IMR-90 (cell line): ENCODE measurements around the gene JAK1. TPM values are rescaled to one million over a fixed set of nuclear protein-coding genes. Genes with fewer than 3 reads are reported as not detected.

Experiments
- ATAC-seq: fragments of 200-7000 bp; cut with Tn5 transposase; 2 replicates; pipeline ENCODE4 v1.9.1; 2020; ENCODE audit warnings: low read depth, mild to moderate bottlenecking, moderate library complexity
- BruUV-seq: library from RNA; stranded (reverse); fragments of 400-500 nt; replicated peaks from 2 replicates; lab custom pipeline; 2021; lab: Mats Ljungman, UMichigan
- CTCF ChIA-PET: fragments of 300-600 bp; formaldehyde crosslinking; extraction: SDS; loops from one replicate; lab custom pipeline; 2021; ENCODE audit warnings: antibody characterized with exemption; lab: Yijun Ruan, JAX
- POLR2A ChIA-PET: fragments of 300-600 bp; sonication (Branson Sonifier 250); formaldehyde crosslinking; loops from one replicate; lab custom pipeline; 2022; ENCODE audit warnings: antibody characterized with exemption; ENCODE audit not compliant: unreplicated experiment; lab: Charles Lee
- DNase-seq: peaks from one replicate; pipeline ENCODE4 v3.0.0; 2013
- H2AFZ ChIP-seq: replicated peaks from 2 replicates; pipeline ENCODE3; 2013; ENCODE audit warnings: low read length, mild to moderate bottlenecking; ENCODE audit not compliant: poor library complexity
- H2AK5ac ChIP-seq: 2 replicates; pipeline ENCODE4 v1.6.1; 2013; ENCODE audit warnings: low read depth, low read length, inconsistent platforms
- H2AK9ac ChIP-seq: replicated peaks from 2 replicates; pipeline ENCODE3; 2013; ENCODE audit warnings: mild to moderate bottlenecking, low read depth, low read length, moderate library complexity; ENCODE audit not compliant: poor library complexity
- H2BK120ac ChIP-seq: 2 replicates; pipeline ENCODE4 v1.6.1; 2013; ENCODE audit warnings: low read depth, low read length, inconsistent platforms
- H2BK15ac ChIP-seq: 3 replicates; pipeline ENCODE4 v1.6.1; 2013; ENCODE audit warnings: low read depth, low read length, inconsistent platforms
- H2BK20ac ChIP-seq: 2 replicates; pipeline ENCODE4 v1.6.1; 2013; ENCODE audit warnings: low read depth, mild to moderate bottlenecking, inconsistent platforms, low read length, moderate library complexity
- H2BK5ac ChIP-seq: 2 replicates; pipeline ENCODE4 v1.6.1; 2013; ENCODE audit warnings: mild to moderate bottlenecking, low read depth, low read length, inconsistent platforms; ENCODE audit not compliant: poor library complexity, severe bottlenecking
- H3K14ac ChIP-seq: replicated peaks from 2 replicates; pipeline ENCODE4 v1.6.1; 2013; ENCODE audit warnings: low read depth, low read length, inconsistent platforms
- H3K18ac ChIP-seq: 2 replicates; pipeline ENCODE4 v1.6.1; 2013; ENCODE audit warnings: low read depth, low read length, control low read depth
- H3K23ac ChIP-seq: 2 replicates; pipeline ENCODE4 v1.6.1; 2013; ENCODE audit warnings: low read depth, low read length, inconsistent platforms
- H3K27ac ChIP-seq: 2 replicates; pipeline ENCODE4 v1.5.1; 2013; ENCODE audit warnings: mild to moderate bottlenecking, control low read depth, low read length; ENCODE audit not compliant: insufficient read depth
- H3K27me3 ChIP-seq: 2 replicates; pipeline ENCODE4 v1.6.1; 2013; ENCODE audit warnings: low read length; ENCODE audit not compliant: control insufficient read depth, insufficient read depth
- H3K36me3 ChIP-seq: 2 replicates; pipeline ENCODE4 v1.6.1; 2013; ENCODE audit warnings: low read length, mixed read lengths; ENCODE audit not compliant: control insufficient read depth, insufficient read depth
- H3K4ac ChIP-seq: 2 replicates; pipeline ENCODE4 v1.6.1; 2013; ENCODE audit warnings: low read depth, low read length, inconsistent platforms
- H3K4me1 ChIP-seq: 2 replicates; pipeline ENCODE4 v1.6.1; 2013; ENCODE audit warnings: low read length, mixed read lengths; ENCODE audit not compliant: control insufficient read depth, insufficient read depth
- H3K4me2 ChIP-seq: 2 replicates; pipeline ENCODE4 v1.6.1; 2013; ENCODE audit warnings: low read depth, mild to moderate bottlenecking, control low read depth, low read length, moderate library complexity
- H3K4me3 ChIP-seq: 2 replicates; pipeline ENCODE4 v1.5.1; 2013; ENCODE audit warnings: low read depth, mild to moderate bottlenecking, control low read depth, low read length, moderate library complexity; ENCODE audit not compliant: insufficient read depth
- H3K56ac ChIP-seq: 2 replicates; pipeline ENCODE4 v1.6.1; 2013; ENCODE audit warnings: low read length, inconsistent platforms; ENCODE audit not compliant: insufficient read depth; ENCODE audit errors: extremely low read depth
- H3K79me1 ChIP-seq, 2 experiments: 2 replicates each; pipeline ENCODE4 v1.6.1; 2013; ENCODE audit warnings: low read length in 2 of 2, inconsistent platforms in 1 of 2, low read depth in 1 of 2
- H3K9ac ChIP-seq: 2 replicates; pipeline ENCODE4 v1.6.1; 2013; ENCODE audit warnings: low read depth, low read length, control low read depth
- H3K9me1 ChIP-seq: 2 replicates; pipeline ENCODE4 v1.6.1; 2013; ENCODE audit warnings: low read length, inconsistent platforms; ENCODE audit not compliant: insufficient read depth
- H3K9me3 ChIP-seq: 2 replicates; pipeline ENCODE4 v1.6.1; 2013; ENCODE audit warnings: low read length; ENCODE audit not compliant: control insufficient read depth, insufficient read depth
- H4K20me1 ChIP-seq: 2 replicates; pipeline ENCODE4 v1.6.1; 2013; ENCODE audit warnings: low read length, inconsistent platforms; ENCODE audit not compliant: insufficient read depth
- H4K5ac ChIP-seq: 2 replicates; pipeline ENCODE4 v1.6.1; 2013; ENCODE audit warnings: mild to moderate bottlenecking, low read depth, low read length, control low read depth
- H4K8ac ChIP-seq, 2 experiments: 2 replicates each; pipeline ENCODE4 v1.6.1; 2013; ENCODE audit warnings: low read depth in 2 of 2, low read length in 2 of 2, control low read depth in 1 of 2, inconsistent platforms in 1 of 2
- H4K91ac ChIP-seq: 2 replicates; pipeline ENCODE4 v1.6.1; 2013; ENCODE audit warnings: low read depth, low read length, inconsistent platforms; ENCODE audit not compliant: insufficient read depth
- BHLHE40 ChIP-seq: fragments of 150-350 bp; IDR thresholded peaks from 2 replicates; pipeline ENCODE4 v1.6.1; 2016; ENCODE audit warnings: mild to moderate bottlenecking, low read depth, low read length
- CEBPB ChIP-seq: IDR thresholded peaks from 2 replicates; pipeline ENCODE4 v1.6.1; 2012; ENCODE audit warnings: low read depth, low read length, improper control_type of control experiment
- CHD1 ChIP-seq: IDR thresholded peaks from 2 replicates; pipeline ENCODE4 v1.6.1; 2012; ENCODE audit warnings: low read depth, low read length, improper control_type of control experiment
- CTCF ChIP-seq: conservative IDR thresholded peaks from 2 replicates; pipeline ENCODE4 v1.5.1; 2012; ENCODE audit warnings: mild to moderate bottlenecking, low read depth, low read length, improper control_type of control experiment
- ELK1 ChIP-seq: fragments of 150-350 bp; IDR thresholded peaks from 2 replicates; pipeline ENCODE4 v1.6.1; 2016; ENCODE audit warnings: low read depth, mild to moderate bottlenecking, low read length, moderate library complexity, borderline replicate concordance
- FOS ChIP-seq: fragments of 150-350 bp; IDR thresholded peaks from 2 replicates; pipeline ENCODE4 v1.6.1; 2016; ENCODE audit warnings: low read depth, low read length
- MAFK ChIP-seq: IDR thresholded peaks from 2 replicates; pipeline ENCODE4 v1.6.1; 2012; ENCODE audit warnings: low read depth, low read length, improper control_type of control experiment
- MAZ ChIP-seq: IDR thresholded peaks from 2 replicates; pipeline ENCODE4 v1.6.1; 2012; ENCODE audit warnings: low read depth, mild to moderate bottlenecking, low read length, improper control_type of control experiment, moderate library complexity, borderline replicate concordance
- MXI1 ChIP-seq: IDR thresholded peaks from 2 replicates; pipeline ENCODE4 v1.6.1; 2012; ENCODE audit warnings: low read depth, mild to moderate bottlenecking, low read length, moderate library complexity, borderline replicate concordance
- NFE2L2 ChIP-seq: fragments of 150-350 bp; IDR thresholded peaks from 2 replicates; pipeline ENCODE4 v1.6.1; 2016; ENCODE audit warnings: low read depth, mild to moderate bottlenecking, low read length
- POLR2A ChIP-seq: IDR thresholded peaks from 2 replicates; pipeline ENCODE4 v1.6.1; 2012; ENCODE audit warnings: mild to moderate bottlenecking, low read depth, low read length
- RAD21 ChIP-seq: IDR thresholded peaks from 2 replicates; pipeline ENCODE4 v1.6.1; 2012; ENCODE audit warnings: low read length, improper control_type of control experiment
- RCOR1 ChIP-seq: IDR thresholded peaks from 2 replicates; pipeline ENCODE4 v1.6.1; 2012; ENCODE audit warnings: mild to moderate bottlenecking, low read length, improper control_type of control experiment; ENCODE audit not compliant: insufficient replicate concordance
- RFX5 ChIP-seq: IDR thresholded peaks from 2 replicates; pipeline ENCODE4 v1.8.0; 2012; ENCODE audit warnings: low read depth, mild to moderate bottlenecking, low read length, moderate library complexity
- SMC3 ChIP-seq: fragments of 150-350 bp; IDR thresholded peaks from 2 replicates; pipeline ENCODE4 v1.6.1; 2016; ENCODE audit warnings: low read depth, mild to moderate bottlenecking, antibody characterized with exemption, low read length, moderate library complexity
- whole genome bisulfite sequencing, 2 experiments: methylation state at CpG; one replicate each; pipeline versions ENCODE4 v1.1.5 to v1.1.7; 2013; ENCODE audit warnings: missing lambda C conversion rate in 2 of 2; ENCODE audit not compliant: insufficient read length in 1 of 2; ENCODE audit errors: extremely low coverage in 2 of 2; 5-methylcytosine and 5-hydroxymethylcytosine counted together
- dilution Hi-C: fragments of 300-500 bp; cut with HindIII; formaldehyde crosslinking; loops from one replicate; pipeline ENCODE4 v1.14.3; 2018; ENCODE audit warnings: low sequenced_read_pairs; ENCODE audit not compliant: unreplicated experiment
- in situ Hi-C: fragments of 300-500 bp; cut with MboI; formaldehyde crosslinking; loops from 3 replicates; pipeline ENCODE4 v1.14.3; 2019; ENCODE audit warnings: low sequenced_read_pairs, inconsistent platforms, mixed read lengths
- intact Hi-C: fragments of 100-400 bp; cut with micrococcal nuclease; formaldehyde crosslinking; loops from 2 replicates; pipeline ENCODE4 v1.10.0; 2022
- polyA plus RNA-seq, 3 experiments: library from polyadenylated mRNA; depleted of rRNA; stranded (reverse); fragments of >200 nt; gene quantifications; 2 replicates each; pipeline ENCODE4 v1.2.3, GENCODE V29; 2012; ENCODE audit warnings: low replicate concordance in 1 of 3
- total RNA-seq: library from RNA; depleted of rRNA; stranded (reverse); fragments of >200 nt; gene quantifications from 2 replicates; pipeline ENCODE4 v1.2.3, GENCODE V29; 2012
- TF ChIP-seq, protein P1 (sequence below): fragments of 150-350 bp; IDR thresholded peaks from 2 replicates; pipeline ENCODE4 v1.6.1; 2017; ENCODE audit warnings: mild to moderate bottlenecking, antibody characterized with exemption, low read length, low read depth

JAK1 gene
- total and polyA plus RNA-seq, 2 of the 4 experiments (the other 2 are of a cell fraction) = 76.9 to 103 TPM

GRCh38 chr1:64961923-64962322 is 4.4 kb downstream of the JAK1 start:
- no peak overlapping the region for H3K4ac ChIP-seq
- no peaks in the 10 kb centered on the region for H3K36me3 ChIP-seq
- POLR2A ChIA-PET = no interaction called here
- dilution Hi-C loops (no loop called here), intact Hi-C loops (no loop called here), in situ Hi-C loops (no loop called here)
- H3K79me1 ChIP-seq = peaks cover 27 to 69% of the 10 kb centered on the region in 2 experiments
- H3K14ac ChIP-seq = no peak overlapping the region
- no peak overlapping the region for H2BK20ac ChIP-seq
- no peak overlapping the region for H4K5ac ChIP-seq
- no peak overlapping the region for H3K18ac ChIP-seq
- no peak overlapping the region for H3K56ac ChIP-seq
- H2AK9ac ChIP-seq = no peak overlapping the region
- H3K27me3 ChIP-seq = no peaks in the 10 kb centered on the region
- no peak overlapping the region for H3K4me2 ChIP-seq
- H3K23ac ChIP-seq = no peak overlapping the region
- no peak overlapping the region for H3K9ac ChIP-seq
- H3K9me1 ChIP-seq = peaks cover 11% of the 10 kb centered on the region
- no peak overlapping the region for H4K91ac ChIP-seq
- ATAC-seq (no peak), DNase-seq (no peak)
- no TSS peak for BruUV-seq
- H2BK15ac ChIP-seq = no peak overlapping the region
- CTCF ChIA-PET = interaction anchor here (0.6 kb wide), 1 partner anchor 98 kb away, joined by 5 read pairs; no protein-coding TSS in a partner anchor
- H3K4me3 ChIP-seq = no peak overlapping the region
- peaks cover 5% of the 10 kb centered on the region for H3K4me1 ChIP-seq
- no peak overlapping the region for H2BK120ac ChIP-seq
- H2BK5ac ChIP-seq = no peak overlapping the region
- no CpG with 5 or more reads among the region's 1 CpG for WGBS, 2 experiments
- H4K20me1 ChIP-seq = peaks cover 70% of the 10 kb centered on the region
- no peak overlapping the region for H4K8ac ChIP-seq
- H3K27ac ChIP-seq = no peak overlapping the region
- TF ChIP-seq MXI1 (no peak), CTCF (no peak), RFX5 (no peak), BHLHE40 (no peak), SMC3 (no peak), POLR2A (no peak), MAZ (no peak), RAD21 (no peak), RCOR1 (no peak), ELK1 (no peak), FOS (no peak), CEBPB (no peak), NFE2L2 (no peak), CHD1 (no peak), MAFK (no peak)
- TF ChIP-seq, protein P1, sequence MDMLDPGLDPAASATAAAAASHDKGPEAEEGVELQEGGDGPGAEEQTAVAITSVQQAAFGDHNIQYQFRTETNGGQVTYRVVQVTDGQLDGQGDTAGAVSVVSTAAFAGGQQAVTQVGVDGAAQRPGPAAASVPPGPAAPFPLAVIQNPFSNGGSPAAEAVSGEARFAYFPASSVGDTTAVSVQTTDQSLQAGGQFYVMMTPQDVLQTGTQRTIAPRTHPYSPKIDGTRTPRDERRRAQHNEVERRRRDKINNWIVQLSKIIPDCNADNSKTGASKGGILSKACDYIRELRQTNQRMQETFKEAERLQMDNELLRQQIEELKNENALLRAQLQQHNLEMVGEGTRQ = no peak
- no peak overlapping the region for H2AK5ac ChIP-seq
- no peaks in the 10 kb centered on the region for H3K9me3 ChIP-seq
- H2AFZ ChIP-seq = no peak overlapping the region
